ENCODE data around the gene DNAH2. TPM values are rescaled to one million over a fixed set of nuclear protein-coding genes. Genes with fewer than 3 reads are reported as not detected.

Gene DNAH2
- polyA plus RNA-seq, 1 of the 3 experiments (the other 2 are of a cell fraction) = 0.13 TPM

- H3F3A ChIP-seq (replicated peaks; ENCODE audit: insufficient read depth) = peaks cover 27% of the 10 kb centered on the region
- H3K27me3 ChIP-seq (ENCODE audit: insufficient read depth) = no peaks in the 10 kb centered on the region
- H3K79me2 ChIP-seq (ENCODE audit: insufficient read depth) = peaks cover 84% of the 10 kb centered on the region
- CTCF ChIA-PET = interaction anchor here (0.9 to 7.4 kb wide), 5 partner anchors 13 to 96 kb away, joined by 3 to 166 read pairs (median 47); partner anchors contain the start of genes DNAH2, SAT2, SHBG and SOX15
- peak overlapping the region; percentile 84 for H3K4me2 ChIP-seq
- peaks cover 0 to 9% of the 10 kb centered on the region in 2 experiments for H3K36me3 ChIP-seq (replicated peaks in 1 of 2; ENCODE audit: control insufficient read depth in 1 of 2, insufficient read depth in 2 of 2, low read length in 1 of 2)
- peak overlapping the region; percentile 48 to 98 for H3K27ac ChIP-seq (ENCODE audit: low read depth in 2 of 2, low read length in 1 of 2)
- no peaks in the 10 kb centered on the region for H3K9me3 ChIP-seq
- H4K20me1 ChIP-seq (ENCODE audit: insufficient read depth) = no peaks in the 10 kb centered on the region; the same call in 1 of the 2 replicates
- peaks cover 12 to 17% of the 10 kb centered on the region in 2 experiments; a peak in 3 of 4 replicates for H3K4me1 ChIP-seq (ENCODE audit: control insufficient read depth in 1 of 2, insufficient read depth in 2 of 2, low read depth in 1 of 2, low read length in 1 of 2)
- H2AFZ ChIP-seq (ENCODE audit: low read depth) = peak overlapping the region; percentile 20
- POLR2A ChIA-PET = interaction anchor here (1.0 to 4.5 kb wide), 6 partner anchors 10 to 101 kb away, joined by 3 to 40 read pairs (median 27); partner anchors contain the start of genes ATP1B2, MPDU1, SHBG and SOX15
- peak overlapping the region; percentile 80 to 91 for H3K4me3 ChIP-seq (ENCODE audit: low read depth in 2 of 2, low read length in 1 of 2)
- no peak for DNase-seq
- peak overlapping the region; percentile 99 for H3K9ac ChIP-seq
- H3K9me2 ChIP-seq = no peaks in the 10 kb centered on the region
- 18% methylated on average over 15 of the region's 15 CpGs for WGBS (ENCODE audit: low lambda C conversion rate)
- TF ChIP-seq FOXJ3 (CRISPR knock-in tag; IDR thresholded peaks at IDR 0.05) = no peak
- no peak for TF ChIP-seq RFX5 (IDR thresholded peaks at IDR 0.05; ENCODE audit: low read length)
- TF ChIP-seq ZBTB33 (IDR thresholded peaks at IDR 0.05; ENCODE audit: borderline replicate concordance, low read depth) = no peak
- TF ChIP-seq, protein P1, sequence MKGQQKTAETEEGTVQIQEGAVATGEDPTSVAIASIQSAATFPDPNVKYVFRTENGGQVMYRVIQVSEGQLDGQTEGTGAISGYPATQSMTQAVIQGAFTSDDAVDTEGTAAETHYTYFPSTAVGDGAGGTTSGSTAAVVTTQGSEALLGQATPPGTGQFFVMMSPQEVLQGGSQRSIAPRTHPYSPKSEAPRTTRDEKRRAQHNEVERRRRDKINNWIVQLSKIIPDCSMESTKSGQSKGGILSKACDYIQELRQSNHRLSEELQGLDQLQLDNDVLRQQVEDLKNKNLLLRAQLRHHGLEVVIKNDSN (IDR thresholded peaks at IDR 0.05; ENCODE audit: borderline replicate concordance, low read depth) = no peak
- TF ChIP-seq NFIC (IDR thresholded peaks at IDR 0.05; ENCODE audit: borderline replicate concordance) = no peak
- TF ChIP-seq POLR2AphosphoS5 (IDR thresholded peaks at IDR 0.05; ENCODE audit: low read depth, low read length) = no peak
These were observed 32.6 kb upstream of the DNAH2 start for GRCh38 chr17:7684851-7685532.

- Histone ChIP-seq H3K4me3 (ENCODE audit: low read depth in 2 of 2, low read length in 1 of 2) (peak overlapping the region; percentile 80 to 91), H3K9ac (peak overlapping the region; percentile 99), H3K9me3 (no peaks in the 10 kb centered on the region), H2AFZ (ENCODE audit: low read depth) (no peak overlapping the region; the same call in 1 of the 2 replicates), H4K20me1 (ENCODE audit: insufficient read depth) (no peaks in the 10 kb centered on the region), H3K27ac (ENCODE audit: low read depth in 2 of 2, low read length in 1 of 2) (peak overlapping the region; percentile 97 to 98), H3F3A (replicated peaks; ENCODE audit: insufficient read depth) (peaks cover 27% of the 10 kb centered on the region), H3K4me1 (ENCODE audit: control insufficient read depth in 1 of 2, insufficient read depth in 2 of 2, low read depth in 1 of 2, low read length in 1 of 2) (peaks cover 12 to 17% of the 10 kb centered on the region in 2 experiments; a peak in 3 of 4 replicates), H3K9me2 (no peaks in the 10 kb centered on the region), H3K27me3 (ENCODE audit: insufficient read depth) (no peaks in the 10 kb centered on the region), H3K4me2 (peak overlapping the region; percentile 84), H3K79me2 (ENCODE audit: insufficient read depth) (peaks cover 84% of the 10 kb centered on the region), H3K36me3 (replicated peaks in 1 of 2; ENCODE audit: control insufficient read depth in 1 of 2, insufficient read depth in 2 of 2, low read length in 1 of 2) (peaks cover 0 to 9% of the 10 kb centered on the region in 2 experiments)
- peak; percentile 87 for DNase-seq
- WGBS (ENCODE audit: low lambda C conversion rate) = 2% methylated on average over 43 of the region's 44 CpGs
- POLR2A ChIA-PET = interaction anchor here (0.6 to 4.5 kb wide), 22 partner anchors 10 to 434 kb away, joined by 3 to 53 read pairs (median 5); partner anchors contain the start of genes ATP1B2, CHD3, DNAH2 and EFNB3
- CTCF ChIA-PET = interaction anchor here (0.8 to 7.4 kb wide), 11 partner anchors 13 to 171 kb away, joined by 3 to 166 read pairs (median 18); partner anchors contain the start of genes ATP1B2, DNAH2, SAT2 and SHBG
- no peak for TF ChIP-seq EZH2phosphoT487 (IDR thresholded peaks at IDR 0.05; ENCODE audit: borderline replicate concordance, low read depth)
- no peak for TF ChIP-seq JUND (IDR thresholded peaks at IDR 0.05)
- peak; percentile 68 for TF ChIP-seq CHD2 (IDR thresholded peaks at IDR 0.05; ENCODE audit: low read length, partially characterized antibody)
- TF ChIP-seq TEAD4 (IDR thresholded peaks at IDR 0.05; ENCODE audit: borderline replicate concordance, insufficient read depth) = no peak
- TF ChIP-seq SMC3 (IDR thresholded peaks at IDR 0.05; ENCODE audit: low read depth, low read length) = no peak
- TF ChIP-seq RCOR1 (IDR thresholded peaks at IDR 0.05; ENCODE audit: low read length) = no peak; the same call in 1 of the 2 replicates
- peak; percentile 84 for TF ChIP-seq ELF1 (IDR thresholded peaks at IDR 0.05)
- TF ChIP-seq FOXM1 (IDR thresholded peaks at IDR 0.05; ENCODE audit: low read depth) = no peak
- TF ChIP-seq, protein P2, sequence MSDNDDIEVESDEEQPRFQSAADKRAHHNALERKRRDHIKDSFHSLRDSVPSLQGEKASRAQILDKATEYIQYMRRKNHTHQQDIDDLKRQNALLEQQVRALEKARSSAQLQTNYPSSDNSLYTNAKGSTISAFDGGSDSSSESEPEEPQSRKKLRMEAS (IDR thresholded peaks at IDR 0.05; ENCODE audit: low read depth) = peak; percentile 90
- TF ChIP-seq REST (IDR thresholded peaks at IDR 0.05; ENCODE audit: low read depth, low read length) = peak; percentile 74; the same call in 1 of the 2 replicates
- TF ChIP-seq MEF2A (IDR thresholded peaks at IDR 0.05; ENCODE audit: borderline replicate concordance, low read depth) = no peak
These were observed 31.9 kb upstream of the DNAH2 start for GRCh38 chr17:7685533-7686221.

Data from SK-N-SH (cell line).